HG02884 (cell line): ENCODE measurements around the gene BICC1.

Experiments
- ATAC-seq: cut with Tn5 transposase; IDR thresholded peaks from one replicate; pipeline ENCODE4 v1.9.1; 2021; ENCODE audit warnings: mild to moderate bottlenecking, moderate library complexity; ENCODE audit not compliant: unreplicated experiment

Gene BICC1

GRCh38 chr10:58807629-58808022 lies 295.0 kb downstream of the BICC1 start:
- no peak for ATAC-seq

- ATAC-seq: no peak
Observed at GRCh38 chr10:58810751-58811150, 298.1 kb downstream of the BICC1 start.

GRCh38 chr10:58813573-58813972 lies 300.9 kb downstream of the BICC1 start:
- no peak for ATAC-seq

GRCh38 chr10:58817201-58817846 lies 304.7 kb downstream of the BICC1 start:
- ATAC-seq: no peak

- no peak for ATAC-seq
Observed at GRCh38 chr10:58818900-58819299, 306.2 kb downstream of the BICC1 start.

- ATAC-seq: no peak
Observed at GRCh38 chr10:58820386-58820785, 307.7 kb downstream of the BICC1 start.

GRCh38 chr10:58820861-58821751 lies 308.4 kb downstream of the BICC1 start:
- ATAC-seq: no peak

GRCh38 chr10:58821752-58822056 lies 309.0 kb downstream of the BICC1 start:
- no peak for ATAC-seq

GRCh38 chr10:58823983-58824382 lies 311.3 kb downstream of the BICC1 start:
- ATAC-seq: no peak

- ATAC-seq: no peak
Observed at GRCh38 chr10:58824396-58824795, 311.7 kb downstream of the BICC1 start.

GRCh38 chr10:58826694-58827093 lies 314.0 kb downstream of the BICC1 start:
- ATAC-seq: no peak

GRCh38 chr10:58827381-58827780 lies 314.7 kb downstream of the BICC1 start:
- no peak for ATAC-seq

GRCh38 chr10:58829839-58830238 lies 317.2 kb downstream of the BICC1 start:
- ATAC-seq: no peak

GRCh38 chr10:58830697-58831096 lies 318.0 kb downstream of the BICC1 start:
- no peak for ATAC-seq

- no peak for ATAC-seq
Observed at GRCh38 chr10:58833771-58834561, 321.3 kb downstream of the BICC1 start.

GRCh38 chr10:58836176-58836700 lies 323.6 kb downstream of the BICC1 start:
- no peak for ATAC-seq

GRCh38 chr10:58836991-58837575 lies 324.4 kb downstream of the BICC1 start:
- no peak for ATAC-seq

GRCh38 chr10:58837826-58838225 lies 325.2 kb downstream of the BICC1 start:
- no peak for ATAC-seq

GRCh38 chr10:58838561-58839208 lies 326.0 kb downstream of the BICC1 start:
- ATAC-seq: no peak

GRCh38 chr10:58839771-58840170 lies 327.1 kb downstream of the BICC1 start:
- ATAC-seq: no peak
